ENCODE data around the gene MAOA.

DNA sequence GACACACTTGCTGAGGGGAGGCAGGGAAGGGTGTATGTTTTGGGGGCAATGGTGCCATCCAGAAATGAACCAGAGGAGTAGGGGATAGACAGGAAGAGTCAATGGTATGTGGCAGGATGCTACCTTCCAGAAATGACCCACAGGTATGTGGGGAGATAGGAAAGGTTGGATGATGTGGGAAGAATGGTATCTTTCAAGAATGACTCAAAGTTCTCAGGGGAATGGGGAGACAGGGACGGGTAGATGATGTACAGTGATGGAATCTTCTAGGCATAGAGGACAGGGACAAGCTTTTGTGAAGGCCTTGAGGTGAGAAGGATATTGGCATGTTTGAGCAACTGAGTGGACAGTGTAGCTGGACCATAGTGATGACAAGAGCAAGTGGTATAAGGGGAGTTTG is 64.9 kb downstream of the MAOA start:
- TF ChIP-seq, protein P1, sequence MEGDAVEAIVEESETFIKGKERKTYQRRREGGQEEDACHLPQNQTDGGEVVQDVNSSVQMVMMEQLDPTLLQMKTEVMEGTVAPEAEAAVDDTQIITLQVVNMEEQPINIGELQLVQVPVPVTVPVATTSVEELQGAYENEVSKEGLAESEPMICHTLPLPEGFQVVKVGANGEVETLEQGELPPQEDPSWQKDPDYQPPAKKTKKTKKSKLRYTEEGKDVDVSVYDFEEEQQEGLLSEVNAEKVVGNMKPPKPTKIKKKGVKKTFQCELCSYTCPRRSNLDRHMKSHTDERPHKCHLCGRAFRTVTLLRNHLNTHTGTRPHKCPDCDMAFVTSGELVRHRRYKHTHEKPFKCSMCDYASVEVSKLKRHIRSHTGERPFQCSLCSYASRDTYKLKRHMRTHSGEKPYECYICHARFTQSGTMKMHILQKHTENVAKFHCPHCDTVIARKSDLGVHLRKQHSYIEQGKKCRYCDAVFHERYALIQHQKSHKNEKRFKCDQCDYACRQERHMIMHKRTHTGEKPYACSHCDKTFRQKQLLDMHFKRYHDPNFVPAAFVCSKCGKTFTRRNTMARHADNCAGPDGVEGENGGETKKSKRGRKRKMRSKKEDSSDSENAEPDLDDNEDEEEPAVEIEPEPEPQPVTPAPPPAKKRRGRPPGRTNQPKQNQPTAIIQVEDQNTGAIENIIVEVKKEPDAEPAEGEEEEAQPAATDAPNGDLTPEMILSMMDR (IDR thresholded peaks at IDR 0.05): no peak
- no peak for TF ChIP-seq POLR2A (IDR thresholded peaks at IDR 0.05)
